NCI-H2196 treated with DMSO at 0.1 percent for 48 hours (cell line): ENCODE results near the gene ST8SIA6.
"Not testable (repeated sequence)": the region's sequence is repeated elsewhere in the genome, so short reads cannot be mapped to it uniquely, and the experiment has no call there.

Experiments
- DNase-seq: peaks from one replicate; lab custom pipeline; 2025; ENCODE audit not compliant: unreplicated experiment; lab: John Stamatoyannopoulos, UW

Gene ST8SIA6

DNA sequence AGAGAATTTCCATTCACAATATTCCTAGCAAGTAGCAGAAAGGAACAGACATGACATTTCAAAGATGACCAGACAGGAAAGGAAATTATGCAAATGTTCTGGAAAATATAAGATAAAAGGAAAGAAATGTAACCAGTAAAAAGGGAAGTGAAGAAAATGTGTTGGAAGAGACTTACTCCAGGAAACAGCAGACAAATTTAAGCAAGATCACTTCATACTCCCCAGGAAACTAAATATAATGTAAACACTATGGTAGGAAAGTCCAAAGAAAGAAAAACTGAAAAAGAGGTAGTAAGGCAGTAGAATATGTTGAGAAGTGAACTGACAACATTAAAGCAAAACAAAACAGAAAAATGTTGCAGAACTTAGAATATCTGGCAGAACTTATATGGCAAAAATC, 6.4 kb upstream of the ST8SIA6 start:
- no peak for DNase-seq

DNA sequence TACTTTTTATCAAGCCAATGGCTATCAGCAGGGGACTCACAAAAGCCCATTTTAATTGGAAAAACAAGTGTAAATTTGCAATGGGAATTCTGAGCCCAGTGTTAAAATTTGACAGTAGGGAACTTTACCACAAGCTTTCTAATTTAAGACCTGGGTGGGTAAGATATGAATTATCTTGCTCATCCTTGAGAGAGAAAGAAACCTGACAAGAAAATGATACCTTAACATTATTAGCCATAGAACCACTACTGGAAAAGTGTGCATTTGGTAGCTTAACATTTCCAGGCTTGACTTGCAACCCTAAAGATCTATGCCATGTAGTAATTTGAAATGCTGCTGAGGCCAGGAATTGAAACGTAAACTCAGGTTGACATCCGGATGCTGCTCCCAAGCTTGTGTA, 2.7 kb upstream of the ST8SIA6 start:
- no peak for DNase-seq

DNA sequence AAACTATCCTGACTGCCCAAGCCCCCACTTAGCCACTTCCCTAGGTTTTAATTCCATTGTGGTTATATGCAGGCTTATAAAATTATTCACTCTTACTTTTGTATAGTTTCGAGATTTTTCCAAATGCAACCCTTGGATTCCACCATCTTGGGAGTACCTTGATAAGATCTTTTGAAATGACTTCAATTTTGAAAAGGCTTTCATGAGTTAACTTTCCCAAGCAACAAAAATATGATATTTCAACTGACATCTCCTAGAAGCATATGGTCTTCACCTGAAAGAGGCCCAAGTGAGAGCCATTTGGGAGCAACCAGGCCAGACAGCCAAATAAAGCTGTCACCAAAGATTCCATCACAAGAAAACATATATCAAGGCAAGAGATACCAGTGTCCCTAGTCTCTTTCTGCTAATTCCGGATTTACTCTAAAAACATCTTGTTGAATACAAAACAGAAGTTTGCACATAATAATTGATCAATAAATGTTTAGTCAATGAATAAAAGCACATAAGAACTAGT, 1.7 kb upstream of the ST8SIA6 start:
- no peak for DNase-seq

DNA sequence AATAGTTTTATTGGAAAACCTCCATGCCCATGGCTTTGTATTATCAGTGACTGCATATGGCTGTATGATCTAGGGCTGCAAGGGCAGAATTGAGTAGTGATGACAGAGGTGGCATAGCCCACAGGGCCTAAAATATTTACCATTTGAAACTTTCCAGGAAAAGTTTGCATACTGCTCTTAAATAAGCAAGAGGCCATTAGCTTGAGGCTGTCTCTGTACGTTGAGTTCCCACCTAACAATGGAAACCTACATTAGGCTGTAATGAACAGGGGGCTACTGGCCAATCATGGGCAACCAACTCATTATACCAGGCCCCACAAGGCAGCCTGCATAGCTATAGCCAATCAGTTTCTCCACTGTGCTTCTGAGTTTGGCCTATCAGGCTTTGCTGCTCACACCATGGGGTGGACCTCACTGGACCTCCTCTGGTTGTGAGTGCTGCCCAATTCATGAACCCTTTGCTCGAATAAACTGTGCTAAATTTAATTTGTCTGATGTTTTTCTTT, 673 bp upstream of the ST8SIA6 start:
- no peak for DNase-seq

- no peak for DNase-seq
Observed at GRCh38 chr10:17453373-17454091, 863 bp downstream of the ST8SIA6 start.

- DNase-seq, result no peak
Observed at GRCh38 chr10:17453035-17453372, 1.4 kb downstream of the ST8SIA6 start.

GRCh38 chr10:17452060-17452841, 2.1 kb downstream of the ST8SIA6 start:
- no peak for DNase-seq

DNA sequence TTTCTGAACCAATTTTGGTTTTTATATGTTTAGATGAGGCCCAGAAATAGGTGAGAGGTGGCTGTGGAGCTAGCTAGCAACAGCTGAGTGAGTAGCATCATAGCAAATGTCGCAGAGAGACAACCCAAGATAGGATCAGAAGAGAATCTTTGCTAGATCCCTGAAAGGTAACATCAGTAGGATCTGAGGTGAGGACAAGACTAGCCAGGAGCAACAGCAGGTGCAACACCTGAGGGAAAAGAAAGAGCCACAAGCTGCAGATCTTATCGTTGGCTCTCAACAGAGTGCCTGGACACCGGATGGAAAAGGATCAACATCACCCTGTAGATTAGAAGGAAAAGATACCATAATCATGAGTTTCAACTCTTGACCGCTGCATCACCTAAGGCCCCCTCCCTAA, 4.4 kb downstream of the ST8SIA6 start:
- no peak for DNase-seq

DNA sequence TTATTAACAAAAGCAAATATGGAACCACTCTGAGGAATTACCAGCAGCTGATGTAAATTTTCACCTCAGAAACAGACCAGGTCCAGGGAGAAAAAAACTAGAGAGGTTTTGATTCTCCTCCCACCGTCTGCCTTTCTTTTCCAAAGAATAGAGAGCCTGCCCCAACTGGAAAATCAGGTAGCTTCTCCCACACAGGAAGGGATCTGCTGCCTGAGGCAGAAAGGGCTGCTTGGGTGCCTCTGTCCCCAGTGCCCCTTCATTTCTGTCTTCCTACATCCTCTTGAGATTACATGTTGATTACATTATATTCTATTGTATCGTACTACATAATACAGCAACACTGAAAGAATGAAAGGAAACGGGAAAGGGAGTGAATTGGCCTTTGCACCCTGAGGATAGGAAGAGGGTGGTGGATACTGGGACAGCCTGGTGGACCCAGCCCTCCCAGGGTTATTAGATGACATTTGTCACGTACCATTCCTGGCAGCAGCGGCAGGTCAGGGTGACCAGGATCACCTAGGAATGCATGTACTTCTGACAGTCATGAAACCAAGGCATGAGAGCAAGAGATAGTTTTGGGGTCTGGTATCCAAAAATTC, 8.9 kb downstream of the ST8SIA6 start:
- no peak for DNase-seq

DNA sequence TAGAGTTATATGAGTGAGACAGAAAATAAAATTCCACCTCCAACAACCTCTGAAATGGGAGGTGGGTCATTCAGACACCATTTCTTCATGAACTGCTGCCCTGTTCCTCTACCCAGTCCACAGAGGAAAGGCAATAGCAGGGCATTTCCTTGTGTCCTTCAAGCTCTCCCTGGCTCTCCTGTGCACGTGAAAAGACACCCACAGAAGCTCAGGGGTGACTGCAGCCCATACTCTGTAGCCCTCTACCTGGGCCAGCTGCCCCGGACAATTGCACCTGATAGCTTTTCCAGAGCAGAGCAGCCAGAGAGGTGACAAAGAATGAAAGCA, 10.0 kb downstream of the ST8SIA6 start:
- DNase-seq, result no peak

DNA sequence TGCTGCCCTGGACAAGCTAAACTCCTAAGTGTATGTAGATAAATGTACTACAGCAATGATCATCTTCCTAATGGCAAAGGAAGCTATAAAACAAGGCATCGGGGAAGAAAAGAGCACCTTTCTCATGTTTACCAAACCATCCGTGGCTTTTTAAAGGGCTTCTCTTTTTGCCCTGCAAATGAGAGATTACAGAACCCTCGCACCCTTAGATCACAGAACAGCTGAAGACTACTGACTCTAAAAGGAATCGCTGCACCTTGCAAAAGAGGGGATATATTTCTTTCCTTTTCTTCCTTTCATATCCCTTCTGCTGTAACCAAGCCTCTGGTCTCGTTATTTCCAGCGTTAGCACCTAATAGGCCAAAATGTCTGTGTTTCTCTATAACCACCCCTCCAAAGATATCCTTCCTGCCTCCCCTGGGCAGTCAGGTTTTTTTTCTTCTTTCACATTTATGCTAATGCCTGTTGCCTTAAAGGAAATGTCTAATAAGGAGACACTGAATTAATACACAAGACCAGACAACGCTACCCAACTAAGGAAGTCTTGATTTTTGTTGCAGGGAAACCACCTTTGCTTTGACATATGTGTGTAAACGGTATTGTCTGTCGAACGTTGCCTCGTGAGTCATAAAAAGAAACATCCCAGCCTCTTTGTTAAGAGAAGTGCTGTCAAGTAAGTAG, 10.5 kb downstream of the ST8SIA6 start:
- DNase-seq, result no peak

- DNase-seq, result no peak
Observed at GRCh38 chr10:17438583-17438982, 15.8 kb downstream of the ST8SIA6 start.

DNA sequence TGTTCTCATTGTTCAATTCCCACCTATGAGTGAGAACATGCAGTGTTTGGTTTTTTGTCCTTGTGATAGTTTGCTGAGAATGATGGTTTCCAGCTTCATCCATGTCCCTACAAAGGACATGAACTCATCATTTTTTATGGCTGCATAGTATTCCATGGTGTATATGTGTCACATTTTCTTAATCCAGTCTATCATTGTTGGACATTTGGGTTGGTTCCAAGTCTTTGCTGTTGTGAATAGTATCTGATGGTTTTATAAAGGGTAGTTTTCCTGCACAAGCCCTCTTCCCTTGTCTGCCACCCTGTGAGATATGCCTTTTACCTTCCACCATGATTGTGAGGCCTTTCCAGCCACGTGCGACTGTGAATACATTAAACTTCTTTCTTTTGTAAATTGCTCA, 17.8 kb downstream of the ST8SIA6 start:
- DNase-seq, result not testable (repeated sequence)

- no peak for DNase-seq
Observed at GRCh38 chr10:17435953-17436352, 18.4 kb downstream of the ST8SIA6 start.

- no peak for DNase-seq
Observed at GRCh38 chr10:17435187-17435586, 19.2 kb downstream of the ST8SIA6 start.

GRCh38 chr10:17432723-17433122, 21.7 kb downstream of the ST8SIA6 start:
- no peak for DNase-seq

GRCh38 chr10:17431871-17432311, 22.5 kb downstream of the ST8SIA6 start:
- DNase-seq, result no peak

DNA sequence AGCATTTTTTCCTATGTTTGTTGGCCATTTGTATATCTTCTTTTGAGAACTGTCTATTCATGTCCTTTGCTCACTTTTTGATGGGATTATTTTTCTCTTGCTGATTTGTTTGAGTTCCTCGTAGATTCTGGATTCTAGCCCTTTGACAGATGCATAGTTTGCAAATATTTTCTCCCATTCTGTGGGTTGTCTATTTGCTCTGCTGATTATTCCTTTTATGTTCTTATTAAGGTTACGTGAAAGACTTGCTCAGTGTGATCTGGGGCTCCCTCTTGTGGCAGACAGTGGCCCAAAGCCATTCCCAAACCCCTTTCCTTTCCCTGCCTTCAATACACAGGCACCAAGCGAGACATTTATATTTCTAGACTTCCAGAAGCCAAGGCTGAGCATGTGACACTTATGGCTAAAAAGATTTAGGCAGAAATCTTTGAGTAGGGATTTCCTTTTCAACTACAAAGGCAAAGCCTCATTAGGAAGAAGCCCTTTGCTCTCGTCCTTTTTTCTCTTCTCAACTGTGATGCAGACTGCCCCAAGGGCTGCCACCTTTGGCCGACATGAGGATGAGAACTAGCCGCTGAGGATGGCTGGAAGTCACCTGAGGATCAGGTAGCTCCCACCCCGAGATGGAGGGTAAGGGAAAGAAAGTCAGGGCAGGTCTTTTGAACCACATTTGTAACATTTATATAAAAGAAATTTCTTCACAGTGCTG, 23.6 kb downstream of the ST8SIA6 start:
- DNase-seq, result no peak

DNA sequence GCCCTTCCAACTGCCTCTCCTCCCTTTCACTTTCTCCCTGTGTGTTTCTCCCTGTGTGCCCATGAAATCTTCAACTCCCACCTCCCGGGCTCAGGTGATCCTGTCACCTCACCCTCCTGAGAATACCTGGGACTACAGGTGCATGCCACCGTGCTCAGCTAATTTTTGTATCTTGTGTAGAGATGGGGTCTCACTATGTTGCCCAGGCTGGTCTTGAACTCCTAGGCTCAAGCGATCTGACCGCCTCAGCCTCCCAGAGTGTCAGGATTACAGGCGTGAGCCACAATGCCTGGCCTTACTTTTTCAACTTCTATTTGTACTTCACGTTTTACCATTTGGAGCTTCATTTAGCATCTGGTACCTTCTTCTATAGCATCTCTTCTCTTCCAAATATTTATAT, 24.9 kb downstream of the ST8SIA6 start:
- no peak for DNase-seq

DNA sequence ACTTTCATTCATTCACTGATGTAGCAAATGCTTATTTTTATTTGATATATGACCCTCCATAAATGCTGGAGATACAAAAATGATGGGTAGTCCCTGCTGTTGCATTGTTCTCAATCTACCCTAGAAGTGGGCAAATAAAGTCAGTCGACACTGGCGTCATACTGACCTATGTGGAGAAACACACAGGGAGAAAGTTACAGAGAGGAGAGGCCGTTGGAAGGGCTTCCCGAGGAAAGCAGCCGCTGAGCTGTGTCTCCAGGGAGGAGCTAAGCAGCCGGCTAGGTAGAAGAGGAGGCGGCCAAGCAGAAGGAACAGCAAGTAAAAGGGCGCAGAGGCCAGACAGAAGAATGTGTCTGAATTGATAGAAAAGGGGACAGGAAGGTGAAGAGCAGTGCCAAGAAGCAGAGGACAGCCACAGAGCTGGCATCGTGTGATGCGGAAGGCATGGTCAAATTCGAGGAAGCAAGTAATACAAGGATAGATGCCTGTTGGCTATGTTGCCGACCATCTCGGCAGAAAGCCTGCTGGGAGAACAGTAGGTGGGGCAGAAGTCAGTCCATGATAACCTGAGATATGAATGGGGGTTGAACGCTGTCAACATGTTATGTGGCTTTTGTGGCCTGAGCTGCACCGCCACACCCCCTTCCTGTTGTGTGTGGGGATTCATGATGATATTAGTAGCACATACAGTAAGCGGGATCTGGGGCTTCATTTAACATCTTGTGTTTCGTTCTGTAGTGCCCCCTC, 25.9 kb downstream of the ST8SIA6 start:
- no peak for DNase-seq
